Muscle of leg (tissue), 11 donors: Measurements from ENCODE around the gene CFI. TPM values are rescaled to one million over a fixed set of nuclear protein-coding genes. Genes with fewer than 3 reads are reported as not detected.

ENCODE experiments used
- DNase-seq: peaks from one replicate; pipeline ENCODE4 v3.0.0; 2013
- H3K27ac ChIP-seq: one replicate; pipeline ENCODE4 v1.5.1; 2013; ENCODE audit warnings: mild to moderate bottlenecking, low read length, control low read depth
- H3K27me3 ChIP-seq: one replicate; pipeline ENCODE4 v1.6.1; 2013; ENCODE audit warnings: low read length; ENCODE audit not compliant: control insufficient read depth, insufficient read depth
- H3K36me3 ChIP-seq: one replicate; pipeline ENCODE4 v1.6.1; 2013; ENCODE audit warnings: low read length; ENCODE audit not compliant: control insufficient read depth, insufficient read depth
- H3K4me1 ChIP-seq: one replicate; pipeline ENCODE4 v1.6.1; 2013; ENCODE audit warnings: low read length; ENCODE audit not compliant: control insufficient read depth, insufficient read depth
- H3K4me3 ChIP-seq: one replicate; pipeline ENCODE4 v1.5.1; 2013; ENCODE audit warnings: low read length, control low read depth
- H3K9me3 ChIP-seq: replicated peaks from 2 replicates; pipeline ENCODE4 v1.6.1; 2013; ENCODE audit warnings: low read depth, low read length; ENCODE audit not compliant: control insufficient read depth
- WGBS: methylation state at CpG from one replicate; pipeline ENCODE4 v1.1.5; 2013; ENCODE audit warnings: missing lambda C conversion rate; ENCODE audit not compliant: insufficient coverage; 5-methylcytosine and 5-hydroxymethylcytosine counted together
- polyA plus RNA-seq, 8 donors: library from polyadenylated mRNA; unstranded; fragments of 120-200 nt; gene quantifications; one replicate each; pipeline versions ENCODE4 v1.2.1 to v1.2.3, GENCODE V29; 2013; ENCODE audit warnings: inconsistent platforms in 1 of 8, low replicate concordance in 1 of 8; ENCODE audit not compliant: insufficient read length in 8 of 8, insufficient read depth in 1 of 8
- total RNA-seq: library from RNA; stranded (reverse); fragments of 120-200 nt; gene quantifications from one replicate; pipeline ENCODE4 v1.2.4, GENCODE V29; 2013

CFI gene
- total and polyA plus RNA-seq, 9 donors, result 3.8 to 15.5 (median 6.8) TPM

DNA sequence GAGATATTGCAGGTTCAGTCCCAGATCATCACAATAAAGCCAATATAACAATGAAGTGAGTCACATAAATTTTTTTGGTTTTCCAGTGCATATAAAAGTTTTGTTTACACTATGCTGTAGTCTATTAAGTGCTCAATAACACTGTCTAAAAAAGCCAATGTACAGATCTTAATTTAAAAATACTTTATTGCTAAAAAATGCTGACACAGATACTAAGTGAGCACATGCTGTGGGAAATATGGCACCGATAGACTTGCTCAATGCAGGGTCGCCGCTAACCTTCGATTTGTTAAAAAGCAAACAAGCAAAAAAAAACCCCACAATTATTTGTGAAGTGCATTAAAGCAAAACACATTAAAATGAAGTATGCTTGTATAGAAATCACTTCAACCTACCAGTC is 82.2 kb downstream of the CFI start:
- Histone ChIP-seq H3K4me1 (no peaks in the 10 kb centered on the region), H3K27ac (no peak overlapping the region), H3K4me3 (no peak overlapping the region), H3K27me3 (no peaks in the 10 kb centered on the region), H3K9me3 (no peaks in the 10 kb centered on the region), H3K36me3 (peaks cover 7% of the 10 kb centered on the region)
- DNase-seq, result no peak
- no CpG with 5 or more reads among the region's 4 CpGs for WGBS

DNA sequence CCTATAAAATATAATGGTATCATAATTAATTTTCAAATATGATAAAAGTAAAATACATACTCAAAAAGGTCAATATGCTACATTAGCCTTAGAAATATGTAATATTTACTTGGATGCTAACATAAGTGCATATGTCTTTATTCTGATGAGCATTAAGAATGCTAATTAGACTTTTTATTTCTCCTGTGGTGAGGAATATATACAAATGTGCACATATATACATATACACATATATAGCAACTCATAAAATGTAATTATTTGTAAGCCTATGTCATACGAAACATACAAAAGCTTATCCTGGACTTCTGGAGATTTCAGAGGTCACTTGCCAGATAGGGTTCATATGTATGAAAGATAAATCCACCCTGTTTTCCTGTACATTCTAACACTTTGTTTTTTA is 83.0 kb downstream of the CFI start:
- Histone ChIP-seq H3K27ac (no peak overlapping the region), H3K4me3 (no peak overlapping the region), H3K36me3 (peaks cover 10% of the 10 kb centered on the region), H3K4me1 (no peaks in the 10 kb centered on the region), H3K27me3 (no peaks in the 10 kb centered on the region), H3K9me3 (no peaks in the 10 kb centered on the region)
- no peak for DNase-seq
- no CpG with 5 or more reads among the region's 1 CpG for WGBS

DNA sequence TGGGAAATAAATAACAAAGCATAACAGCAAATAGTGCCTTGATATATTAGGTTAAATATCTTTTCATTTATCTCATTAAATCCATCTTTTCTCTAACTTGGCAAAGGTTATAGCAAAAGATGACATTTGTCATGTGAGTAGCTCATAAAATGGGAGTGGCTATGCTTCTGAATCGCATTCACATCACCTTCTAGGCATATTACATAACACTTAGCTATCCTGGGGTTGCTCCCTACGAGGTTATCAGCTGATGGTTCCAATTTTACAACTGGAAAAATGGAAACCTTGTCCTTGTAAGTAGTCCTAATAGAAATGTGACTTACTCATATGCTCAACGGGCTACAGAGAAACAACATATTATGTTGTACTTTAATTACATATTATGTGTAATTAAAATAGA is 88.3 kb downstream of the CFI start:
- Histone ChIP-seq H3K4me1 (no peaks in the 10 kb centered on the region), H3K27me3 (no peaks in the 10 kb centered on the region), H3K36me3 (peaks cover 12% of the 10 kb centered on the region), H3K4me3 (no peak overlapping the region), H3K27ac (no peak overlapping the region), H3K9me3 (no peaks in the 10 kb centered on the region)
- no peak for DNase-seq
- WGBS, result no CpG with 5 or more reads among the region's 3 CpGs

DNA sequence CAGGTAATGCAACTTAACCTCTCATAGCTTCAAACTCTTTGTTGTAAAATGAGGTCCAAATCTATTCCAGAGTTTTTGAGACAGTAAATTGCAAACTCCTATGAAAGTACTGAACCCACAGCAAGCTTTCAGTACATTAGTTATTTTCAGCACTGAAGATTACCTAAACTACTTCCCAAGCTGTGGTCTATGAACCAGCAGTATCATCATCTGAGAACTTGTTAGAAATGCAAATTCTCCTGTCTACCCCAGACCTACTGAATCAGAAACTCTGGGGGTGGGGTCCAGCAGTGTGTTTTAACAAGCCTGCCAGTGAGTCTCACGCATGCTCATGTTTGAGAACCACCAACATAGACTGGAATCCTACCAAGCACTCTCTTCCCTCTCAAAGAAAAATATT is 92.8 kb downstream of the CFI start:
- no peak overlapping the region for H3K27ac ChIP-seq
- no peak for DNase-seq
- H3K27me3 ChIP-seq, result no peaks in the 10 kb centered on the region
- no peaks in the 10 kb centered on the region for H3K4me1 ChIP-seq
- no CpG with 5 or more reads among the region's 1 CpG for WGBS
- H3K9me3 ChIP-seq, result no peaks in the 10 kb centered on the region
- H3K36me3 ChIP-seq, result peaks cover 5% of the 10 kb centered on the region
- H3K4me3 ChIP-seq, result no peak overlapping the region

DNA sequence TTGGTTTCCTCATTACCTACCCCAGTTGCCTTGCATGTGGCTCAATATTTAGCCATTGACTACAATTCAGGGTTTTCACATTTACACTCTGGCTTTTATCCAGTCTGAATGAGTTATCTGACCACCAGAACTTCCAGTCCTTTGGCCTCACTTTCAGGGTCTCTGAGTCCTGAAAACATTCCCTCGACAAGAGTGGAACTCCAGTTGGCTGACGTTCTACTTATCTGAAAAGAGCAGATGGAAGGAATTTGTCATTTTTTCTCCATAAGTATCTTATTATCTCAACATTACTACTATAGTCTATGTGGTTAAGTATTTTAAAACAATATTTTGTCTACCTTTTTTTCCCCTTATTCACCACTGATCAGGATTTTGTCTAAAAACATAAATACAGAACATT is 93.4 kb downstream of the CFI start:
- peaks cover 5% of the 10 kb centered on the region for H3K36me3 ChIP-seq
- H3K4me1 ChIP-seq, result no peaks in the 10 kb centered on the region
- H3K27ac ChIP-seq, result no peak overlapping the region
- no peak overlapping the region for H3K4me3 ChIP-seq
- H3K27me3 ChIP-seq, result no peaks in the 10 kb centered on the region
- DNase-seq, result no peak
- WGBS, result no CpG with 5 or more reads among the region's 2 CpGs
- no peaks in the 10 kb centered on the region for H3K9me3 ChIP-seq

DNA sequence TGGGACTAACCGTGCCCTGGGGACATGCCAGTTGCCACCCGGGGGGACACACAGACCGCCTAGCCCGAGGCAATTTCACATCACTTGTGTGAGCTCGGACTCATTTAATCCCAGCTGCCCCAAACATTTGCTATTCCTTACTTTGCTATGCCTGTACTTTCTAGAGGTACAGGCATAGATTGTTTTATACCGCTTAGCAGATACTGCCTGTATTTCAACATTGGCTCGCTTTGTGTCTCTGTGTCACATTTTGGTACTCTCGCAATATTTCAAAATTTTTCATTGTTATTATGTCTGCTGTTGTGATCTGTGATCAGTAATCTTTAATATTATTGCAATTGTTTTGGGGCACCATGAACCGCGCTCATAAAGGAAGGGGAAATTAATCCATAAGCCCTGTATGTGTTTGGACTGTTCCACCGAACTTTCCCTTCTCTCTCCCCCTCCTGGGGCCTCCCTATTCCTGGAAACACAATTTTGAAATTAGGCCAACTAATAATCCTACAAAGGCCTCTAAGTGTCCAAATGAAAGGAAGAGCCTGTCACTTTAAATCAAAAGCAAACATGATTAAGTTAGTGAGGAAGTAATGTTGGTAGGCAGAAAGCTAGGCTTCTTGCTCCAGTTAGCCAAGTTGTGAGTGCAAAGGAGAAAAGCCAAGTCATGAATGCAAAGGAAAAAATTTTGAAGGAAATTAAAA is 98.0 kb downstream of the CFI start:
- 0% methylated on average over 2 of the region's 11 CpGs for WGBS
- no peaks in the 10 kb centered on the region for H3K9me3 ChIP-seq
- peaks cover 12% of the 10 kb centered on the region for H3K4me1 ChIP-seq
- H3K27ac ChIP-seq, result peak overlapping the region; percentile 91
- H3K4me3 ChIP-seq, result peak overlapping the region; percentile 88
- DNase-seq, result peak; percentile 46
- H3K27me3 ChIP-seq, result no peaks in the 10 kb centered on the region
- peaks cover 3% of the 10 kb centered on the region for H3K36me3 ChIP-seq

DNA sequence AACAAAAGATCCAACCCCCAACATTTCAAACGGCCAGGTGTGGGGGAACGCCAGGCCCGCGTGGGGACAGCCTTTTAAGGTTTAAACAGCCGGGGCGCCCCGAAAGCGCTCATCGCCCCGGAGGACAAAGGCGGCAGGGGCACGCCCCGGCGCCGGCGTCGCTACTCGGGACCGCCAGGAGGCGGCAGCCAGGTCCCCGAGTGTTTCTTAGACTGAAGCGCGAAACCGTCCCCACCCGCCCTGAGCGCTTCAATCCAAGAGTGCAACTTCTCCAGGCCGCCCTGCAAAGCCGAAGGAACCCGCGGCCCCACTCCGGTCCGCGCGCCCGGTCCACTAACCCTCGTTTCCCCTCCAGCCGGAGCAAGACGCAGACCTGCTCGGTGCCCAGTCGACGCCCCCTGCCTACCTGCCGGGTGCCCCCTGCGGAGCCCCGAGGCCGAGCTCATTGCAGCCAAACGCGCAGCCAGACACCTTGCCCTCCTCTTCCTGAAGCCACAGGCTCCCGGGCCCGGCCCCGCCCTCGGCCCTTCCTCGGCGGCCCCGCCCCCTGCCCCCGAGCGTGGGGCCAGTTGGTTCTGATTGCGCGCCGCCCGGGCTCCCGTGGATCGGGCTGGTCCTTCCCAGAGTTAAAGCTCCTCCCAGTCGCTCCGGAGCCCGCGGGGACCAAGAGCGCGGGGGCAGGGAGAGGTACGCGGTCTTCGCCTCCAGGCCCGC is 98.7 kb downstream of the CFI start, which contains the start of gene CASP6:
Gene CASP6 (minus strand): TSS at position 496 of the 714 bp plus-strand sequence. CDS start 50 bp downstream, at position 446.
- Histone ChIP-seq H3K27me3 (no peaks in the 10 kb centered on the region), H3K9me3 (no peaks in the 10 kb centered on the region), H3K4me3 (peak within 1 kb of the TSS; percentile 88), H3K27ac (peak within 1 kb of the TSS; percentile 91), H3K4me1 (peaks cover 12% of the 10 kb centered on the region), H3K36me3 (no peaks in the 10 kb centered on the region)
- DNase-seq, result peak; percentile 88
- under 1% methylated on average over 69 of the region's 72 CpGs for WGBS

DNA sequence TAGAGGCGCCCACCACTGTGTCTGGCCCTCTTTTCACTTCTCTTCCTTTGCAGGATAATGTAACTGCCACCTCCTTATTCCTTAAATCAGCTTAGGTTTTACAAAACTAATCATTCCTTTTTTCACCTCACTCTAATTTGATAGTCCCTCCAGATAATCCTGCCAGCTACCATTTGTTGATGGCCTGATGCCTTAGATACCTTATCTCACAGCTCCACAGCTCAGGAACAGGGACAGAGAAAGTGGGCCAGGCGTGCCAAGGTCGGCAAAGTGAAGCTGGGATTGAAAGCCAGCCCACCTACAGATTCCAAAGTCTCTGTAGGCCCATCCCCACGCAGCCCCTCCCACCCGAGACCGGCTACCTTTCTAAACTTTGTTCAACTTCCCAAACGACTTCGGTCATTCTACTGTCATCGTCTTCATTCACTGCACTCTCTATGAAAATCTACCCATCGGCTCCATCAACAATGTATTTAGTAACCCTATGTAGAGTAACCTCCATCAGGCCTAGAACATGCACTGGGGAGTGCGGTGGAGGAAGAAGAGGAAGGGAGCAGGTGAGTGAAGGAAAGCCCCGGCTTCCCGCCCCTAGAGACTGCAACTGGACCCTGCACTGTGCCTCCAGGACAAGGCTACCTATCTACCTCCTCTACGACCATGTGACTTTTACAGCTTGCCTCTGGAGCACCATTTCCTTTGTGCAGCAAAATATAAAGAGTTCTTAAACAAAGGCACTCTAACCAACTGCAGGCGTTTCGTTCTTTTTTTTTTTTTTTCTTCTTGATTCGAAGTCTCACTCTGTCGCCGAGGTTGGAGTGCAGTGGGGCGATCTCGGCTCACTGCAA is 100.0 kb downstream of the CFI start:
- DNase-seq, result peak; percentile 4
- Histone ChIP-seq H3K27ac (peak overlapping the region; percentile 91), H3K4me3 (peak overlapping the region; percentile 88), H3K4me1 (peaks cover 12% of the 10 kb centered on the region), H3K9me3 (no peaks in the 10 kb centered on the region), H3K36me3 (peaks cover 8% of the 10 kb centered on the region), H3K27me3 (no peaks in the 10 kb centered on the region)
- WGBS, result 46% methylated on average over 13 of the region's 21 CpGs

DNA sequence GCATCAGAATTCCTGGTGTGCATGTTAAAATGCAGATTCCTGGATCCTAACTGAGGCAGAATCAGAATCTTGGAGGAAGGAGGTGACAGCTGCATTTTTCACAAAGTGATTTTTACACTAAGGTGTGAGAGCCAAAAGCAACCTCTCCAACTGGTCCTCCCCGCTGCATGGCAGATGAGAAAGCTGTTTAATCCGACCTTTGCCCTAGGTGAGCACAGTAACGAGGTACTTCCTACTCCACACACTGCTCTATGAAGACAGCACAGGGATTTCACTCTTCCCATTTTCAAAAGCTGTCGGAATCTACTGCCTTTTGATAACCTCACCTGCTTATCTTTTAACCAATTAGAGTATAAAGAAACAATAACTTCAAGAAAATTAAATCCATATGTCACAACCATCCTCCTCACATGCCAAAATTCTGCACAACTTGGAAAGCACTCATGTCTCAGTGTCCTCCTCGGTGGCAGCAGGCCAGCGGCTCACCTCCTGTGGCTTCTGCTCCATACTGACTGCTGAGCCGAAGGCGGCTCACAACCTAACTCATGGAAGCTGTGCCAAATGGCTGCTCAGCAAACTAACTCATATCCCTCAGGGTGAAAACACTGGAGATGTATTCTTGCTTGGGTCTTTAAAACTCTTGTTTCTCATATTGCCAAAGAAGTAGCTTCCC is 102.1 kb downstream of the CFI start:
- Histone ChIP-seq H3K4me1 (peaks cover 12% of the 10 kb centered on the region), H3K27me3 (no peaks in the 10 kb centered on the region), H3K27ac (no peak overlapping the region), H3K9me3 (no peaks in the 10 kb centered on the region), H3K36me3 (peaks cover 8% of the 10 kb centered on the region), H3K4me3 (no peak overlapping the region)
- 68% methylated on average over 4 of the region's 8 CpGs for WGBS
- peak; percentile 4 for DNase-seq
